T-helper 22 cell (primary cell): ENCODE data around the gene DMRTA2.

Experiments
- DNase-seq: peaks from one replicate; pipeline ENCODE4 v3.0.0-alpha.2; 2020; ENCODE audit warnings: low read depth

The DMRTA2 gene

DNA sequence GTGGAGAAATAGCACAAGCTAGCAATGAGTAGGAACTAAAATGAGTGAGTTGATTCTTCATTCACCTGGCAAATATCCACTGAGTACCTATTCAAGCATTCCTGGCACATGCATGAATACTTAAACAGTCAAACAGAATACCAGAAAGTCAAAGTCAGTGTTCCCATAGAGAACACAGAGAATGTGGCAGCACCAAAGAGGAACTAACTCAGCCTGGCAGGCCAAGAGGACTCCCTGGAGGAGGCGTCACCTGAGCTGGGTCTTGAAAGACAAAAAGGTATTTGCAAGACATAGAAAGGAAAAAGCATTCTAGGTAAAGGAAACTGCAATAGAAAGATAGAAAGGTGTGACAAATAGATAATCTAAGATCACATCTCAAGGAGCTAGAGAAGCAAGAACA is 49.7 kb downstream of the DMRTA2 start:
- no peak for DNase-seq

DNA sequence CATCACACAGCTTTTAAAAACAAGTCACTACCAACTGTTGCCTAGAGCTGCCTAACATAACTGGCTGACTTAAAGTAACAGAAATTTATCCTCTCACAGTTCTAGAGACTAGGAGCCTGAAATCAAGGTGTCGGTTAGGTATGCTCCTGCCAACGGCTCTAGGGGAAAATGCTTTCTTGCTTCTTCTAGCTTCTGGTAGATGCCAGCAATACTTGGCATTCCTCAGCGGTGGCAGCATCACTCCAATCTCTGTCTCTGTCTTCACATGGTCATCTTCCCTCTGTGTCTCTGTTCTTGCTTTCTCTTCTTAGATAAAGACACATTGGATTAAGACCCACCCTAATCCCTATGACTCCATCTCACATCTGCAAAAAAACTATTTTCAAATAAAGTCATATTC is 51.5 kb downstream of the DMRTA2 start:
- DNase-seq: no peak

GRCh38 chr1:50369830-50370229 is 53.4 kb downstream of the DMRTA2 start:
- DNase-seq: no peak

DNA sequence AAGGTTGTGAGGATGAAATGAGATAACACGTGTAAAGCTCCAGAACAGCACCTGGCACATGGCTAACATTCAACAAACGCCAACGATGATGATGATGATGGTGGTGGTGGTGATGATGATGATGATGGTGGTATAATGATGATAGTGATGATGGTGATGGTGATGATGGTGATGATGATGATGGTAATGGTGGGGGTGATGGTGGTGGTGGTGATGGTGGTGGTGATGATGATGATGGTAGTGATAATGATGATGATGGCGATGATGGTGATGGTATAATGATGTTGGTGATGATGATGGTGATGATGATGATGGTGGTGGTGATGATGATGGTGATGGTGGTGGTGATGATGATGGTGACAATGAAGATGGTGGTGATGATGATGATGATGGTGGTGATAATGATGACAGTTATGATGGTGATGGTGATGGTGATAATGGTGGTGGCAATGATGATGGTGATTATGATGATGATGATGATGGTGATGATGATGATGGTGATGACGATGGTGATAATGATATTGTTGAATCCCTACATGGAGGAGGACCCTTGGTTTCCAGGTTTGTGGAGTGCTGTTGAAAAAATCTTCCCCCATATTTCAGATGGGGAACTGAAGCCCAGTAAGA is 54.1 kb downstream of the DMRTA2 start:
- no peak for DNase-seq

DNA sequence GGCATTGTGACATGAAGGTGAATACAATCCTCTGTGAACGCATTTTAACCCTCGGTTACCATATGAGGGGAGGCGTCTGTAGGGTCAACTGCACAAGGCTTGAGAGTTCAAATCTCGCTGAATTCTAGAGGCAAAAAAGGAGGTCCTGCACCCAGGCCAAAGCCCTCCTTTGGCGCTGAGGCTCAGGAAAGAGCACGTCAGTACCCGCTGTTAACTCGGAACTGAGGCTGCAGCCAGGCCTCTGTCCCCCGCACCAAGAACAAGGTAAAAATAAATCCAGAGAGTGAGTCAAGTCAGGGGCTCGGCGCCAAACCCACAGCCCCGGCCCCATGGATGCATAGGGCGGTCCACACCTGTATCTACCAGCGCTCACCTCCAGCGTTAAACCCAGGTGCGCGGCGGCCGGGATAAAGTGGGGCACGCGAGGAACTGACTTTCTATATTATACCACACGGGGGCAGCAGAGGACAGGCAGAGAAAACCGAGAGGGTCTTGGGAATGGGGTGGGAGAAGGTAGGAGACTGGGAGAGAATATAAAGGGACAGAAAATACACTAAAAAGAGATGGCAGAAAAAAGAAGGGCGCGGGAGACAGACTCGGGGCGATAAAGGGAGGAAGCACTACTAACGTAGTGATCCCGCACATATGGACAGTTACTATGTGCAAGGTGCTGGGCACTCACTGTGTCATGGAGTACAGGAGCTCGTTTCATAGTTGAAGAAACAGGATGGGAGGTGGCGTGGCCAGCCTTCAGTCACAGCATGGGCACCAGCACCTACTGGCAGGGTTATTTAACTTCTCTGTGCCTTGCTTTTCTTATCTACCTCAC is 54.9 kb downstream of the DMRTA2 start:
- DNase-seq: no peak
